Measurements from ENCODE around the gene KRT80.

The KRT80 gene

DNA sequence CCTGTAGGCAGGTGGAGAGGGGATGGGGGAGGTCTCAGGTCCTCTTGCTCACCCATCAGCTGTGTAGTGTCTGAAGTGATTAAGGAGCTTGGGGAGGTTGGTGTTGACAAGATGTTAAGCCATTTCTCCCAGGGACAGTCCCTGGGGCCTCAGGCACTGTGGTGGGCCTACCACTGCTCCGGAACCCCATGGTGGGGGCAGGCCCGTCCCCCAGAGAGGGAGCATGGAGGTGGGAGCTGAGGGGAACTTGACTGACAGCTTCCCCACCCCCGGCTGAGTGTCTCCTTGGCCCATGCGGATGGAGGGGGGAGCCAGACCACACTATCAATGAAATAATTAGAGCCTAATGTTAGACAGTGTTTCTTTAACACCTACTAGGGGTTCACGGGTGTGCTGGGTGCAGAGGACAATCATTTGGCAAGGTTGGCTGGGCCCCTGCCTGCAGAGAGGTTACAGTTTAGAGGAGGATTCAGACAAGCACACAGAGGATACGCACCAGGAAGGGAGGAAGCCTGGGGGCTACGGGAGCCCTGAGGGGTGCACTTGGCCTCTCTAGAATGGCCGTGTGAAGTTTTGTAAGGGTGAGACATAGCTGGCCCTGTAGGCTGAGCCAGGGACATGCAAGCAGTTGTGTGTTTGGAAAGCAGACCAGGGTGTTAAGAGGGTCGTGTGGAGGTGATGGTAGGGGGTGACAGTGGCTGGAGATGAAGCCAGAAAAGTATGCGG, 19.3 kb upstream of the KRT80 start:
- DNase-seq = no peak

DNA sequence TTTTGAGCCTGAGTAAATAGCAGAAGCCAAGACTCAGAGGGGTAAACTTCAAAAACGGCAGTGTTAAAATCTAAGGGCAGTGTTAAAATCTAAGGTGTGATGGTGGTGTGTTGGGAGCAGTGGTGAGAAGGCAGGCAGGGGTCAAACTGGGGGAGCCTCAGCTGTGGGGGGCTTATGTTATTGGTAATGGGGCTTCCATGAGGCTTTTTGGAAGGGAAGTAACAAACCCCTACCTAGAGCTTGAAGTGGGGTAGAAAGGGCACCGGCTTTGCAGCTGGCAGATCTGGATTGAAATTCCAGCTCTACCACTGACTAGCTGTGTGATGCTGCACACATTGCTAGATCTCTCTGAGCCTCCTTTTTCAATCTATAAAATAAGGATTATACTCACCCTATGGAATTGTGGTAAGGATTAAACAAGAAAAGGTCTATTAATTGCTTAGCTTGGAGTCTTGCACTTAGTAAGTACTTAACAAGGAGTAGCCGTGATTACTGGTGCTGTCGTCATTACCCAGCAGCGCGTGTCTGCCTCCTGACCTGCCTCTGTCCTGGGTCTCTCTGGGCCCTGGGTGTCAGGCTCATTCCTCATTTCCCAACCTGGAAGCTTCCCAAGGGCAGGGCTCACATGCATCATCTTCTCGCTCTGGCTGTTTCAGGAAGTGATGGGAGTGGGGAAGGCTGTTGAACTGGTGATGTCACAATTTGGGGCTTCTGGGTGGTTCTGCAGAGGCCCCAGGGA, 18.5 kb upstream of the KRT80 start:
- no peak for DNase-seq

DNA sequence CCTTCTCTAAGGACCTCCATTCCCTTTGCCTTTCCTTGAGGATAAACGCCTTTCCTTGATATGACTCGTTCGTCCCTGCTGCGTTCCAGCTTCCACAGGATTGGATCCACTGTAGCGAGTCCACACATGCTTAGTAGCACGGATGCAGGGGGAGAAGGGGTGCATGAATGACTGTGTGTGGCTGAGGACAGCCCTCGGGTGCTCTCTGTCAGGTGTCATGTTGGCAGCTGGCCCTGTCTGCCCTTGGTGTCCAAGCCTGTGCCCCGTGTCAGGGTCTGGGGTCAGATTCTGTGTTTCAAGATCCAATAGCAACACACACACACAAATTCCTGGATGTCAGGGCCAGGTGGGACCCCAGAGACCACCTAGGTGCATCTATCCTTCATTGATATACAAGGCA, 17.5 kb upstream of the KRT80 start:
- DNase-seq = no peak

DNA sequence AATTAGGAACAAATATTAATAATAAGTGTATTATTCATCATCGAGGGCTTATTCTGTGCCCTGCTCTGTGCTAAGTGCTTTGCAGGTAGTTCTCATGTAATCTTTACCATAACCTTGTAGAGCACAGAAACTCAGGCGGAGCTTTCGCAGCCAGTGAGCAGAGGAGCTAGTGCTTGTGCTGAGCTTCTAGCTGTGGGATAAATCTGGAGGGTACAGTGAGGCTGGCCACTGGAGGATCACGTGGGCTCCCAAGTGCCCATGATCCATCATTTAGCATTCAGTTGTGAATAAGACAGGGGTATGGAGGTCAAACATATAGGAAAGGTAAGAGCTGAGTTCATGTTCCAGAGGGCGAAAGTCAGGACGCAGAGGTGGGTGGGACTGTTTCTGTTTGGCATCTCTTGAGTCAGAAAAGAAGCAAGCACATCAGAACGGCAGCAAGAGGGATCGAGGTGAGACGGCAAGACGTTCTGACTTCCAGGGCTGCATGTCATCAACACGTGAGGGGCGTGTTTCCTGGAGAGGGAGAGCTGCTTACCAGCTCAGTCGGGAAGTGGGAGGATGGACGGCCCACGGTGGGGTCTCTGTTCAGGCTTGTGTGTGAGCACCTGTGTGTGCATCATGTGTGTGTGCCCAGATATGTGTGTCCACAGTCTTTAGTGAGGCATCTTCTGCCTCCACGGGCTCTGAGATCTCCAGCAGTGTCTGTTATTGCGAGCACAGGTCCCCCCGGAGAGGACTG, 16.8 kb upstream of the KRT80 start:
- DNase-seq = no peak

DNA sequence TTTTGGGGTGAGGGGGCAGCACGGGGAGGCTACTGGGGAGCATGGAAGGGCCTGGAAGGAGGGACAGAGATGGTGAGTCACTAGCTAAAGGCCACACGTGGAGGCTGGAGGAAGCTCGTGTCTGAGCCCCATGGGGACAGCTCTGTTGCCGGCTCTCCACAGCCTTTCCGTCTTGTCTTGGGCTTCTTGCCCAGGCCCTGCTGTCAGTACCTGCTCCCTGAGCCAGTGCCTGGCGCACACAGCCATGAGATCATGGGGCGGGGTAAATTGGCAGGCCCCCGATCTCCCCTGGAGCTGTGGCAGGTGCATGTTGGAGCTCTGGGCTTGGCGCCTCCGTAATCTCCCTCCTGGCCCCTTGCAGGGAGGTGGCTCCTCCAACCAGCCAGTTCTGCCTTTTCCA, 16.1 kb upstream of the KRT80 start:
- DNase-seq = no peak

DNA sequence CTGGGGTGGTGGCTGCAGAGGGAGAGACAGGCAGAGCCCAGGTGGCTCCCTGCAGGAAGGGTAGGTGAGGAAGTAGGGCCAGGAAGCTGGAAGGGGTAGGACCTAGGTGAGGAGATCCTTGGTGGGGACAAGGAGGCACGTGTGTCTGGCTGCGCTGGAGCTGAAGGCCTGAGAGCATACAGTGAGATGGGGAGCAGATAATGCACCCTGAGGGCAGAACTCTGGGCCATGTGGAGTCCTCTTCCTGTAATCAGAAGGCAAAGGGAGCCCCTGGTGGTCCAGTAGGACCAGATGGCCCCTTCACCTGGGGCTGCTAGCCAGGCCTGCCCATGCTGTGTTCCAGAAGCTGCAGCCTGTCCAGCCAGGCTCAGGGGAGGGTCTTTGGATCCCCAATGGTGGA, 15.3 kb upstream of the KRT80 start:
- no peak for DNase-seq

DNA sequence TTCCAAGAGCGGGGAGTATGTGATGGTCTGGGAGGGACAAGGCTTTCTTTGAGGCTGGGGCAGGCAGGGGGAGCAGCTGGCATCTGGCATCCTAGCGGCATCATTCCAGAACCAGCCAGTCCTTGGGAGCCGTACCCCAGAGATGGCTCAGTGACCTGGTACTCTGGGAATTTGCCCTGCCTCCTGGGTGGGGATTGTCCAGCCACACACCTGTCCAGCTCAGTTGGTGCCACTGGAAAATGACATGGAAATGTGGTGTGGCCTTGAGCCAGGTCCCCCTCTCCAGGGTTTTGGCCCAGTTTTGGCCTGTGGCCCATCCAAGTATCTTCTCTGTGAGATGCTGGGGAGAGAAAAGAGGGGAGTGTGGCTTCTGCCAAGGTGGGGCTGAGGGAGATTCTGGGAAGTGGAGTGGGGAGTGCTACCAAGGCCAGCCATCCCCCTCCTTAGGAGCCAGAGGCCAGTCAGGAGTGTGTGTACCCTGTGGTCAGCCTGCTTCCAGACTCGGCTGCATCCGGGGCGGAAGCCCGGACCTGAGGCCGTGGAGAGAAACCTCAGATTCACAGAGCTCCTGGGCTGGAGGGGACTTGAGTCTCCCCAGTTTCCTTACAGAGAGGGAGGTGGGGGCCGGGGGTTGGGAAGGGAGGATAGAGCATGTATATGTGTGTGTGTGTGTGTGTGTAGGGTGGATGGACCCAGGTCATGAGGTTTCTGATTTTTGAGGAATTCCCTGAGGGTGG, 14.7 kb upstream of the KRT80 start:
- no peak for DNase-seq

DNA sequence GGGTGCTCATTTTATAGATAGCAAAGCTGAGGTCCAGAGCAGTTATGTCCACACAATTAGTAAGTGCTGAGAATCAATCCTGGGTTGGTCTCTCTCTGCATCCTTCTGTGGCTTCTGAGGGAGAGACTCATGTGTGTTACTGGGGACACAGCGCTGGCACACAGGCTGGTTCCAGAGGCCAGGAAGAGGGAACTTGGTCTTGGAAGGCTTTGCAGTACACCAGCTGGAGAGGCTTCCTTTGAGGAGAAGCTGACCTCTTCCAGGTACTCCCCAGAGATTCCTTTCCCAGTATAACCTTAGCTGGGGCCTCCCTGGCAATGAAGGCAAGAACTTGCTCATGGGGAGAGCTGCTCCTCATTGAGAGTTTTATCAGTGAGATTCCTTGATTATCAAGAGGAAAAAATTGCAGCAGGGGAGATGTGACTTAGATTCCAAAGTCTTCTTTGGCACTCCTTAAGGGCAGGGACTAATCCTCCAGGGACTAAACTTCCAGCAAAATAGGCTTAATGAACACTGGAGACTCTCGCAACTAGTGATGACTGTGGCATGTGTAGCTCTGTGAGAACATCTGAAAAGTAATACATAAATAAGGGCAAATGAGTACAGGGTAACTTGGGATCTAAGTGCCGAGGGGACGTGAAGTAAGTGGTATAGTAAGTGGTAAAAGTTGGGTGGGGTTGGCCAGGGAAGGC, 13.9 kb upstream of the KRT80 start:
- DNase-seq = no peak

DNA sequence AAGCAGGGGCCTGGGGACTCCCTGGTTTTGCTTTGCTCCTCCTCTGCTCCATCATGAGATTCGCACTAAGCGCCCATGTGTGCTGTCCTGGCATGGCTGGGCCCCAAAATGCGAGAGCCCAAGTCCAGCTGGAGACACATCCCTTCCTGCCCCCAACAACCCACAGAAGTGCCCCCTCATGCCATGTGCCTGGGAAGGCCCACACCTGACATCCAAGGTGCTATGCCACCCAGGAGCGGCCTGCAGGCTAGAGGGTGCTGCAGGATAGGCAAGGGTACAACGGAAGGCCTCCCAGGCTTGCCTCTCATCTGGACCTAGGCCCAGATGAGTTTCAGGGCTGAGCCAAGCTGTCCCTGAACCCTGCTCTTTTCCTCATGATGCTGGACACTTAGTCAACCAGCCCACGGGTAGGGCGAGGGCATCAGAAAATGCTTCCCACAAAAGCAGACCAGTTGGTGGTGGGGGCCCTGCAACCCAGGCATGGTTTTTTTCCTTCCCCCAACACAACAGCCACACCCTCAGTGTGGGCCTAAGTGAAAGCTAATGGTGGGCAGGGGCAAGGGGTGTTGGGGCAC, 13.2 kb upstream of the KRT80 start:
- DNase-seq = no peak

DNA sequence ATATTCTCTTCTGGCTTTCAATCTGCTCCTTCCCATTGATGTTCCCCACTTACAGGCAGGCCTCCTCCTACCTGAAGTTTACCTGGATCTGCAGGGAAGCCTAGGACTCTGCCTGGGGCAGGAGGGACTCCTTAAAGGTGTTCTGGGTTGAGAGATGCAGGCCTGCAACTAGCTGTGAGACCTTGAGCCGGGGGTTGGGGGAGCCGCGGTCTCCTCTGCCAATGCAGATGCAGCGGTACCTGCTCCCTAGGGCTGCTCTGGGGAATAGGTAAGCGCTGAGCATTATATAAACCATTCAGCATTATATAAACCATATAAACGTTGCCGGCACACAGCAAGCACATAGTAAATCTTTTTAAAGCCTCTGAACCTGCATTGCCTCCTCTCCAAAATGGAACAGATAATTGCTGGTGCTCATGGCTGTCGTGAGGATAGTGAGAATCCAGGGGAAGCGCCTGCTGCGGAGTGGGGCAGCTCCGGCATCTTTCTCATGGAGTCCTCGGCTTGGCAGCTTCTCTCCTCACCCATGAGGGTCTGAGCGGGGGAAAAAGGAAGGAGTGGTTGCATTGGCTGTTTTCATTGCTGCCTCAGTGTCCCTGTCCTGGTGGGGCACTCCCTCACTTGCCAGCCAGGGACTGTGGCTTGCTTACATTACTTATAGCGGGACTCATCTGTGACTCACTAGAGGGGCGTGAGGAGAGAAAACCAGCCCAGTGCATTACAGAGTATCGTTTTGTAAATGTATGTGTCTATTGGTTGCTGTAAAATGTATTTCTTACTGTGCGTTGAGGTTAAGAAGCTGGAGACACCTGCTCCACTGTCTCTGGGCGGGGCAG, 12.5 kb upstream of the KRT80 start:
- no peak for DNase-seq

DNA sequence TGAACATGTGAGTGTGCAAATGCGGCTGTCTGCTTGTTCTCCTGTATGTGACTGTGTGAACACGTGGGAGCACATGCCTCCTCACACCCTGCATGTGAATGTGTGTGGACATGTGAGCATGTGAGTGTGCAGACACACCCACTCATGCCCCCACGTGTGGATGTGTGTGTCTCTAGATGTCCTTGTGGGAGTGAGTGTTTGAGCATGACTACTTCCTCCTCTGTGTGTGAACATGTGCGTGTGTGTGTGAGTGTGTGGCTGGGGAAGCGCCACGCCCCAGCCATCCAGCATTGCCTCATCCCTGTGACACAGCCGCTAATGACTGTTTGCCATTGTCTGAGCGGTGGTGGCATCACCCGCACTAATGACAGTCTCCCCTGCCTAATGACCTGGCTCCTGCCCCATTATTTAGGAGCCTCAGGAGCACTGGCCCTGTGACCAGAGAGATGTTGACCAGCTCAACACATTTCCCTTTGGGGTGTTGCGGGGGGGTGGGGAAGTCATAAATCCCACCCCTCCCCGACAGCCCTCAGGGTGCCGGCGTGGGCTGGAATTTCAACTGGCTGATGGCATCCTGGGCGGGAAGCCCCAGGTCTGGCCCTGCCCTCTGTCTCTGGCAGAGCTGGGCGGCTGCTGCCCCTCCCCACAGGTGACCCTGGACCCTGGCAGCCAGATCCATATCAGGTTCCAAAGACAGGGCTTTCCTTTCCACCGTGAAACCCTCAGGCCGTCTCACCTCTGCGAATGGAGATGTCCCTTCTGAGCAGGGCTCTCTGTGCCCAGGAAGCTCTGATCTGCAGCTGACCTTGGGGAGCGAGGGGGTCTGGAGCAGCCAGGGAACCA, 11.5 kb upstream of the KRT80 start:
- DNase-seq = peak; percentile 25 to 59

DNA sequence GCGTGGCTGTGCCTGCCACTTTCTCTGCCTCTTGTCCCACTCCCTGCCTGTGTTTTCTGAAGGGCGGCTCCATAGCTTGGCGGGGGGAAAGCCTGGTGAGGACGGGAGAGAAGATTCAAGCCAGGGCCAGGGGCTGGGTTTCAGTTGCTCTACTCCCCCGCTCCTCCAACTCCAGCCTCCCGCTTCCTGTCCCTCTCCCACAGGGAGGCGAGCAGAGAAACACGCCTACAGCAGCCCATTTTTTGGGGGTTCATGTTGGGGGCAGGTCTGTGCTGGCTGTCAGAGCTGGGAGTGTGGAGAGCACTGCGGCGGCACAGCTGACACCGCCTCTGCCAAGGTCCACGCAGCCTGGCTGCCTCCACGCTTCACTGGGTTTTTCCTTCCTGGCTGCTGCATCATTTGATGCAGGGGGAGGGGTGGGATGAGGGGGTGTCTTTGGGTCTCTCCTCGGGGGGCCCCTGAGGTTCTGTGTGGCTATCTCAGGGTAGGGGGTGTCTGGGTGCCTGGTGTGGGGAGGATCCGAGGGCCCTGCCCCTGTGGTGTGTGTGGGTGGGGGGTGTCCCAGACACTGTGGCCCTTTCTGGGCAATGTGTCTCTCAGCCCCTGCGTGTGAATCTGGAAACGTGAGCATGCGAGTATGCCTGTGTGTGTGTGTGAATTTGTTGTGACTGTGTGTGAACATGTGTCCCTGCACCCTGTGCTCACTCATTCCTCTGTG, 10.7 kb upstream of the KRT80 start:
- DNase-seq = peak; percentile 28 to 59

DNA sequence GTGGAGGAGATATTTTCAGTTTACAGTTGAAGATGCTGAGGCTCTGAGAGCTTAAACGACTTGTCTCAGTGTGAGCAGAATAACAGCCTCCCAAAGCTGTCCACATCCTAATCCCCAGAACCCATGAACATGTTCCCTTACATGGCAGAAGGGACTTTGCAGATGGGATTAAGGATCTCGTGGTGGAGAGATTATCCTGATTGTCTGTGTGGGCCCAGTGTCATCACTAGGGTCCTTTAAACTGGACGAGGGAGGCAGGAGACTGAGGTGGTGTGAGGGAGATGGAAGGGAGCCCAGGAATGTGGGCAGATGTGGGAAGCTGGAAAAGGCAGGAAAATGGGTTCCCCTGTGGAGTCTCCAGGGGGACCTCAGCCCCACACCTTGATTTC, 9.6 kb upstream of the KRT80 start:
- DNase-seq = no peak

DNA sequence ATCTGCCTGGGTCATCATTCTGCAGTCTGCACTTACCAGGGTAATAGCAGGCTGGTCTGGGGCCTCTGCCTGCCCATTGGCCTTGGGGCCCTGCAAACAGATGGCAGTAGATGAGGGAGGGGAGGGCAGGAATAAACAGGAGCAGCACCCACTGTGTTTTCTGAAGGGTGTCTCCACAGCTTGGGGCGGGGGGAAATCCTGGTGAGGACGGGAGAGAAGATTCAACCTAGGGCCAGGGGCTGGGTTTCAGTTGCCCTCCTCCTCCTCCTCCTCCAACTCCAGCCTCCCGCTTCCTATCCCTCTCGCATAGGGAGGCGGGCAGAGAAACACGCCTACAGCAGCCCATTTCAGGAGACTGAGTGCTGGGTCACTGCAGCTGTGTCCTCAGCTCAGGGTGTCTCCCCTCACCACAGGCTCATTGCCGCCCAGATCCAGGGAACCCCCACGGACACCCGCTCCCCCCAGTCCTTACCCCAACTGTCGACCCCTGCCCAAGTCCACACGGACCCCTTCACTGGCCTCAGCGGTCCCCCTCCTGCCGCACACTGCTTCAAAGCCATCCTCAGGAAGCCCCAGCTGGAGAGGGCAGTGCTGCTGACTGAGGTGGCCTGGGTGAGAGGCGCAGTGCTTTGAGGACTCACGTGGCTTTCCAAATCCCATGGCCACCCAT, 9.1 kb upstream of the KRT80 start:
- no peak for DNase-seq

DNA sequence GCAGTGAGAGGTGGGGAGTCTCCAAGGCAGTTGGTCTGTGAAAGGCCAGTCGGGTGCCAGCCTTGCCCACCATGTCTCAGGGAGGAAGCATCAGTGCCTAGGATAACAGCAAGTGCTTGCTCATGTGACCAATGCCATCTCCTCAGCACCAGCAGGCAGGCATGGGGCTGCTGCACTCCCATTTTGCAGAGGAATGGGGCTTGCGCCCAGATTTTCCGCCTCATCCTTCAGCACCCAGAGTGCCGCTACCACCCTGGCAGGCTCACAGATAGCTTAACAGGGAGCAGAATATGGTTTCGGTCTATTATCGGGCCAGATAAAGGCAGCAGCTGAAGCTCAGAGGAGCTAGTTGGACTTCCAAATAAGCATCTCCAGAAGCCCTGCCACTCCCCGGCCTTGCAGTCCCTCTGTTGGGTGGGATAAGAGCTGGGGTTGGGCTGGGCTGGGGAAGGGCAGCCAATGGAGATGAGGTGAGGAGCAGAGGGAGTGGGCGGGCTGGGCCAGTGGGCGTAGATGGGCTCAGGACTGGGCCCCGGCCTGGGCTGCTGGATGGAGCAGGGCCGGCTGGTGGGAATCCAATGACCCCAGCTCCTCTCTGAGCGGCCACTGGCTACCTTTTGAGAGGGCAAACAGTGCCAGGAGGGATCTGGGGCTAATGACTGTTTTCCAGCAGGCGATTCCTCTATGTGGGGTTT, 8.4 kb upstream of the KRT80 start:
- no peak for DNase-seq

DNA sequence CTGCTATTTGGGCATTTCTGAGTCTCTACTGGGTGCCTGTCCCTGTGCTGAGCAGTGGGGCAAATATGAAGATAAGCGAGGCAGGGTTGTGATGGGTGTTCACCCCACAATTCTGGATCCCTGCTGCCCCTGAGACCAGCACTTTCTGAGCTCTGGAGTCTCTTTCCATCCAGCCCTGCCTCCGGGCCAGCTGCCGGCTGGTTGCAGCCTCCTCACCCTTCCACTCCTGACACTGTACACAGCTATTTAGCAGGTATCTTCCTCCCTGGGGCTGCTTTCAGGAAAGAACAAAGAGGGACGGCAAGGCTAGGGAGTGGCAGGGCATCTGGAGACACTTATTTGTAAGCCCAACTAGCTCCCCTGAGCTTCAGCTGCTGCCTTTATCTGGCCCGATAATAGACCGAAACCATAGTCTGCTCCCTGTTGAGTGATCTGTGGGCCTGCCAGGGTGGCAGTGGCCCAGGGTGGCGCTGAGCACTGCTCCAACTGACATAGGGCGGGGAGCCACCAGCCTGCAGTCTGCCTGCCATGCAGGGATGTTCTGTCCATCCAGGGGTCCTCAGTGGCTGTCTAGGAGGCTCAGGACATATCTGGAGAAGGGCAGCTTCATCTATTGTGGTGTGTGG, 7.6 kb upstream of the KRT80 start:
- no peak for DNase-seq

DNA sequence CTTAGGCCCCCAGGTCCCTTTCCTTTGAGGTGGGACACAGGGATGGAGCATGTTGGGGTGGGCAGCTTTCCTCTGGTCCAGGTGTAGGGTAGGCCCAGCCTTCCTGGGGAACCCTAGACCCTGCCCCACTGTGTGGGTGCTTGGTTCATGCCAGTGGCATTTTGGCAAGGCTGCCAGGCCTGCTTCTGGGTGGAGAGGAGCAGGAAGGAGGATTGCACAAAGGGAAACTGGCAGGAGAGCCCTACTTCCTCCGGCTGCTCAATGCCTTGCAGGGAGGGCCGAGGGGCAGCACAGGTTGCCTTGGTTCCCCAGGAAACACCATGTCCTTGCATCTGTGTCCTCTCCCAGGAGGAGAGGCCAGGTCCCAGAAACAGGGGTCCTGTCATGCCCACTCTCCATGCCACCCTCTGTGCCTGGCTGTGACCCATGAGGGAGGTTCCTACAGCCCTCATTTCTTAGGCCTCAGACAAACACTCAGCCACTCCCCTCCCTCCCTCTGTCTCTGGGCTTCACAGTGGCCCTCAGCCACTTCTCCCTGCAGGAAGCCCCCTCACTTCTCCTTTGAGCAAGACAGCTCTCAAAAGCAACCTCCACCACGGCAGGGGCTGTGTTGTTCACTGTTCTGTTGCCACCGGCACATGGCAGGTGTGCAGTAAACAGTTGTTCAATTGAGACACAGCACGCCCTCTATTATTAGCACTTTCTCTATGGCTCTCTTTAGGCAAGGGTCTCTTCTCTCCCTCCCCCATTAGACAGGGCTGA, 6.8 kb upstream of the KRT80 start:
- DNase-seq = no peak

Measured in NCI-H526 (cell line).